Smooth muscle cell (in vitro differentiated cells): ENCODE results near the gene ENTR1. TPM values are rescaled to one million over a fixed set of nuclear protein-coding genes. Genes with fewer than 3 reads are reported as not detected.

Experiments used
- DNase-seq: peaks from one replicate; lab custom pipeline; 2025; ENCODE audit not compliant: unreplicated experiment; lab: John Stamatoyannopoulos, UW
- H2AFZ ChIP-seq: fragments of 200-600 bp; sonication (generic); 2 replicates; pipeline ENCODE4 v1.6.0; 2016; ENCODE audit warnings: antibody characterized with exemption, low read depth, mild to moderate bottlenecking
- H3F3A ChIP-seq: fragments of 200-600 bp; sonication (generic); 2 replicates; pipeline ENCODE4 v1.6.0; 2017; ENCODE audit warnings: antibody characterized with exemption, low read depth
- H3K27ac ChIP-seq: fragments of 200-600 bp; sonication (generic); 2 replicates; pipeline ENCODE4 v1.5.1; 2016; ENCODE audit warnings: low read depth, mild to moderate bottlenecking
- H3K27me3 ChIP-seq: fragments of 200-600 bp; sonication (generic); 2 replicates; pipeline ENCODE4 v1.6.1; 2016; ENCODE audit warnings: low read depth, mild to moderate bottlenecking
- H3K36me3 ChIP-seq: fragments of 200-600 bp; sonication (generic); 2 replicates; pipeline ENCODE4 v1.5.1; 2016; ENCODE audit warnings: low read depth
- H3K4me1 ChIP-seq: fragments of 200-600 bp; sonication (generic); 2 replicates; pipeline ENCODE4 v1.5.1; 2016; ENCODE audit warnings: low read depth
- H3K4me2 ChIP-seq: fragments of 200-600 bp; sonication (generic); 2 replicates; pipeline ENCODE4 v1.6.0; 2016; ENCODE audit warnings: mild to moderate bottlenecking
- H3K4me3 ChIP-seq: fragments of 200-600 bp; sonication (generic); 2 replicates; pipeline ENCODE4 v1.5.1; 2016; ENCODE audit warnings: mild to moderate bottlenecking
- H3K79me2 ChIP-seq: fragments of 200-600 bp; sonication (generic); 2 replicates; pipeline ENCODE4 v1.6.0; 2016; ENCODE audit warnings: low read depth, mild to moderate bottlenecking
- H3K9ac ChIP-seq: fragments of 200-600 bp; sonication (generic); 2 replicates; pipeline ENCODE4 v1.6.0; 2016; ENCODE audit warnings: low read depth
- H3K9me3 ChIP-seq: fragments of 200-600 bp; sonication (generic); replicated peaks from 2 replicates; pipeline ENCODE4 v1.5.1; 2016; ENCODE audit warnings: low read depth
- H4K20me1 ChIP-seq: fragments of 200-600 bp; sonication (generic); 2 replicates; pipeline ENCODE4 v1.6.0; 2016; ENCODE audit warnings: low read depth
- CTCF ChIP-seq: fragments of 200-600 bp; sonication (generic); IDR thresholded peaks from 2 replicates; pipeline ENCODE4 v1.5.1; 2017; ENCODE audit warnings: borderline replicate concordance, mild to moderate bottlenecking, antibody characterized with exemption; ENCODE audit not compliant: insufficient read depth, poor library complexity, severe bottlenecking
- WGBS: methylation state at CpG from one replicate; pipeline ENCODE4 v1.1.7; 2016; ENCODE audit warnings: low lambda C conversion rate; 5-methylcytosine and 5-hydroxymethylcytosine counted together
- polyA plus RNA-seq: library from polyadenylated mRNA; unstranded; fragments of >200 nt; fragmentation: Nextera tagmentation; extraction: Ambion mirVana; gene quantifications from 2 replicates; pipeline ENCODE4 v1.2.1, GENCODE V29; 2016
- total RNA-seq: library from RNA; depleted of rRNA; stranded (reverse); fragments of >200 nt; gene quantifications from 2 replicates; pipeline ENCODE4 v1.2.3, GENCODE V29; 2014

ENTR1 gene
- total and polyA plus RNA-seq, 2 experiments from 2014 or later, result 25.4 to 28.9 TPM

- TF ChIP-seq CTCF, result no peak
- Histone ChIP-seq H3K4me1 (peaks cover 7% of the 10 kb centered on the region), H2AFZ (no peak overlapping the region), H3K9ac (no peak overlapping the region), H4K20me1 (peaks cover 15% of the 10 kb centered on the region), H3K4me2 (no peak overlapping the region), H3K4me3 (no peak overlapping the region), H3K36me3 (no peaks in the 10 kb centered on the region), H3F3A (peaks cover 7% of the 10 kb centered on the region), H3K27ac (peak overlapping the region; percentile 25), H3K9me3 (no peaks in the 10 kb centered on the region), H3K27me3 (no peaks in the 10 kb centered on the region), H3K79me2 (peaks cover 21% of the 10 kb centered on the region)
- WGBS, result 89% methylated on average over 13 of the region's 13 CpGs
- no peak for DNase-seq
Measured at GRCh38 chr9:136402067-136402466, 8.3 kb downstream of the ENTR1 start.

GRCh38 chr9:136401173-136401922 is 9.1 kb downstream of the ENTR1 start:
- Histone ChIP-seq H4K20me1 (peaks cover 15% of the 10 kb centered on the region), H3K4me1 (peaks cover 7% of the 10 kb centered on the region), H3K27ac (peak overlapping the region; percentile 25), H3K9me3 (no peaks in the 10 kb centered on the region), H3K4me3 (no peak overlapping the region), H3K4me2 (no peak overlapping the region), H3F3A (peaks cover 7% of the 10 kb centered on the region), H3K79me2 (peaks cover 21% of the 10 kb centered on the region), H3K9ac (no peak overlapping the region), H2AFZ (no peak overlapping the region), H3K27me3 (no peaks in the 10 kb centered on the region), H3K36me3 (no peaks in the 10 kb centered on the region)
- no peak for TF ChIP-seq CTCF
- no peak for DNase-seq
- 91% methylated on average over 18 of the region's 18 CpGs for WGBS

GRCh38 chr9:136400038-136400834 is 10.2 kb downstream of the ENTR1 start, which contains the start of gene SNAPC4:
Gene SNAPC4 (minus strand): TSS chr9:136400170. CDS start chr9:136398428, 1,742 bp downstream.
- no peaks in the 10 kb centered on the region for H3K9me3 ChIP-seq
- peak; percentile 63 for DNase-seq
- H3K27me3 ChIP-seq, result no peaks in the 10 kb centered on the region
- H3K4me2 ChIP-seq, result peak within 1 kb of the TSS; percentile 100
- peak within 1 kb of the TSS; percentile 95 for H3K4me3 ChIP-seq
- peaks cover 7% of the 10 kb centered on the region for H3K4me1 ChIP-seq
- peaks cover 15% of the 10 kb centered on the region for H4K20me1 ChIP-seq
- peaks cover 21% of the 10 kb centered on the region for H3K79me2 ChIP-seq
- H2AFZ ChIP-seq, result peak within 1 kb of the TSS; percentile 80
- peak within 1 kb of the TSS; percentile 33 for H3K27ac ChIP-seq
- TF ChIP-seq CTCF, result peak; percentile 96
- H3K9ac ChIP-seq, result peak within 1 kb of the TSS; percentile 86
- WGBS, result 14% methylated on average over 71 of the region's 71 CpGs
- no peaks in the 10 kb centered on the region for H3K36me3 ChIP-seq
- peaks cover 7% of the 10 kb centered on the region for H3F3A ChIP-seq
